Stimulated activated naive CD4-positive, alpha-beta T cell treated with Interleukin-2 at 50 U/mL for 16 hours (primary cell): ENCODE measurements around the gene UCHL5.
"Not testable (repeated sequence)": the region's sequence is repeated elsewhere in the genome, so short reads cannot be mapped to it uniquely, and the experiment has no call there.

Experiments used
- DNase-seq: peaks from one replicate; lab custom pipeline; 2025; lab: John Stamatoyannopoulos, UW

The UCHL5 gene

GRCh38 chr1:193065954-193066353 lies 6.8 kb upstream of the UCHL5 start:
- DNase-seq, result no peak

- DNase-seq, result no peak
Measured at GRCh38 chr1:193062698-193063463, 3.7 kb upstream of the UCHL5 start.

GRCh38 chr1:193060938-193061337 lies 1.8 kb upstream of the UCHL5 start:
- no peak for DNase-seq

- DNase-seq, result no peak
Measured at GRCh38 chr1:193060406-193060805, 1.2 kb upstream of the UCHL5 start.

- no peak for DNase-seq
Measured at GRCh38 chr1:193060115-193060403, 899 bp upstream of the UCHL5 start.

- DNase-seq, result peak; percentile 71
Measured at GRCh38 chr1:193058529-193059281, 455 bp downstream of the UCHL5 start.

- no peak for DNase-seq
Measured at GRCh38 chr1:193054169-193054675, 4.9 kb downstream of the UCHL5 start.

- DNase-seq, result not testable (repeated sequence)
Measured at GRCh38 chr1:193048913-193049312, 10.2 kb downstream of the UCHL5 start.

- DNase-seq, result no peak
Measured at GRCh38 chr1:193042766-193043691, 16.1 kb downstream of the UCHL5 start.

GRCh38 chr1:193040011-193040410 lies 19.1 kb downstream of the UCHL5 start:
- DNase-seq, result no peak

GRCh38 chr1:193036337-193037047 lies 22.7 kb downstream of the UCHL5 start:
- no peak for DNase-seq

GRCh38 chr1:193033610-193034009 lies 25.6 kb downstream of the UCHL5 start:
- DNase-seq, result no peak

- not testable (repeated sequence) for DNase-seq
Measured at GRCh38 chr1:193032643-193033427, 26.3 kb downstream of the UCHL5 start.

GRCh38 chr1:193031431-193031830 lies 27.7 kb downstream of the UCHL5 start:
- no peak for DNase-seq

GRCh38 chr1:193030280-193030679 lies 28.9 kb downstream of the UCHL5 start:
- no peak for DNase-seq

- DNase-seq, result no peak
Measured at GRCh38 chr1:193025218-193025617, 33.9 kb downstream of the UCHL5 start.

GRCh38 chr1:193019442-193020026 lies 39.6 kb downstream of the UCHL5 start:
- DNase-seq, result no peak

GRCh38 chr1:193016788-193017187 lies 42.4 kb downstream of the UCHL5 start:
- no peak for DNase-seq

- DNase-seq, result no peak
Measured at GRCh38 chr1:193014400-193014799, 44.8 kb downstream of the UCHL5 start.

- no peak for DNase-seq
Measured at GRCh38 chr1:193013707-193014106, 45.5 kb downstream of the UCHL5 start.
